HCT116 (cell line): ENCODE measurements around the gene S1PR2.

Experiments
- CEBPB ChIP-seq: IDR thresholded peaks from 2 replicates; pipeline ENCODE4 v1.6.1; 2012; ENCODE audit warnings: low read depth
- TCF7L2 ChIP-seq: IDR thresholded peaks from 2 replicates; pipeline ENCODE4 v1.7.0; 2011; ENCODE audit warnings: borderline replicate concordance, inconsistent platforms; ENCODE audit not compliant: insufficient read depth, insufficient read length; ENCODE audit errors: extremely low read depth
- TF ChIP-seq, protein P1 (sequence below), 3 experiments: fragments of 200-600 bp in 1 of 3; sonication (generic) in 1 of 3; IDR thresholded peaks in 2 of 3; conservative IDR thresholded peaks in 1 of 3; 2 replicates each; pipeline ENCODE4 v1.5.1; 2012 to 2017; ENCODE audit warnings: low read depth in 2 of 3, low read length in 2 of 3, antibody characterized with exemption in 1 of 3, borderline replicate concordance in 1 of 3, control low read depth in 1 of 3, mild to moderate bottlenecking in 1 of 3, mixed read lengths in 1 of 3, mixed run types in 1 of 3, moderate library complexity in 1 of 3; ENCODE audit not compliant: insufficient read depth in 1 of 3

- TF ChIP-seq, protein P1, sequence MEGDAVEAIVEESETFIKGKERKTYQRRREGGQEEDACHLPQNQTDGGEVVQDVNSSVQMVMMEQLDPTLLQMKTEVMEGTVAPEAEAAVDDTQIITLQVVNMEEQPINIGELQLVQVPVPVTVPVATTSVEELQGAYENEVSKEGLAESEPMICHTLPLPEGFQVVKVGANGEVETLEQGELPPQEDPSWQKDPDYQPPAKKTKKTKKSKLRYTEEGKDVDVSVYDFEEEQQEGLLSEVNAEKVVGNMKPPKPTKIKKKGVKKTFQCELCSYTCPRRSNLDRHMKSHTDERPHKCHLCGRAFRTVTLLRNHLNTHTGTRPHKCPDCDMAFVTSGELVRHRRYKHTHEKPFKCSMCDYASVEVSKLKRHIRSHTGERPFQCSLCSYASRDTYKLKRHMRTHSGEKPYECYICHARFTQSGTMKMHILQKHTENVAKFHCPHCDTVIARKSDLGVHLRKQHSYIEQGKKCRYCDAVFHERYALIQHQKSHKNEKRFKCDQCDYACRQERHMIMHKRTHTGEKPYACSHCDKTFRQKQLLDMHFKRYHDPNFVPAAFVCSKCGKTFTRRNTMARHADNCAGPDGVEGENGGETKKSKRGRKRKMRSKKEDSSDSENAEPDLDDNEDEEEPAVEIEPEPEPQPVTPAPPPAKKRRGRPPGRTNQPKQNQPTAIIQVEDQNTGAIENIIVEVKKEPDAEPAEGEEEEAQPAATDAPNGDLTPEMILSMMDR (IDR thresholded peaks at IDR 0.05 in 2 of 3, conservative IDR thresholded peaks at IDR 0.05 in 1 of 3; ENCODE audit: borderline replicate concordance in 1 of 3, insufficient read depth in 1 of 3, low read depth in 2 of 3, low read length in 2 of 3) = no peak
- no peak for TF ChIP-seq TCF7L2
- TF ChIP-seq CEBPB = no peak
These were observed 7.1 kb upstream of the S1PR2 start for GRCh38 chr19:10238172-10238783.
